Naive thymus-derived CD4-positive, alpha-beta T cell (primary cell): ENCODE data around the gene SLC4A7. TPM values are rescaled to one million over a fixed set of nuclear protein-coding genes. Genes with fewer than 3 reads are reported as not detected.

Experiments used
- ATAC-seq: fragments of 150-1000 bp; cut with Tn5 transposase; 2 replicates; pipeline ENCODE4 v1.10.0; 2021; ENCODE audit warnings: mild to moderate bottlenecking, moderate library complexity
- CTCF ChIA-PET: fragments of 350-600 bp; sonication (Branson Sonifier 250); formaldehyde crosslinking; loops from one replicate; lab custom pipeline; 2021; ENCODE audit warnings: antibody characterized with exemption; lab: Charles Lee
- POLR2A ChIA-PET: fragments of 350-600 bp; sonication (Branson Sonifier 250); formaldehyde crosslinking; loops from one replicate; lab custom pipeline; 2021; ENCODE audit warnings: antibody characterized with exemption, inconsistent platforms; lab: Charles Lee
- DNase-seq, 9 donors: peaks; one replicate each; pipeline versions ENCODE4 v3.0.0 to v3.0.0-alpha.2; 2020 to 2022; ENCODE audit warnings: mixed read lengths in 1 of 9
- H3K27ac ChIP-seq: one replicate; pipeline ENCODE4 v1.7.0; 2013; ENCODE audit warnings: mild to moderate bottlenecking, low read depth, low read length, moderate library complexity
- H3K27me3 ChIP-seq, 2 donors: one replicate each; pipeline ENCODE4 v1.7.0; 2013; ENCODE audit warnings: low read length in 2 of 2, mild to moderate bottlenecking in 2 of 2, moderate library complexity in 2 of 2; ENCODE audit not compliant: control insufficient read depth in 2 of 2, insufficient read depth in 2 of 2
- H3K36me3 ChIP-seq, 3 experiments: 1 replicate in 2 of 3; 2 replicates in 1 of 3; pipeline ENCODE4 v1.7.0; 2013; ENCODE audit warnings: low read length in 3 of 3, mild to moderate bottlenecking in 3 of 3, moderate library complexity in 1 of 3; ENCODE audit not compliant: insufficient read depth in 3 of 3, control insufficient read depth in 2 of 3
- H3K4me1 ChIP-seq, 2 donors: one replicate each; pipeline ENCODE4 v1.7.0; 2013; ENCODE audit warnings: low read length in 2 of 2, mild to moderate bottlenecking in 2 of 2, moderate library complexity in 1 of 2; ENCODE audit not compliant: control insufficient read depth in 2 of 2, insufficient read depth in 2 of 2
- H3K4me3 ChIP-seq: 2 replicates; pipeline ENCODE4 v1.7.0; 2013; ENCODE audit warnings: mild to moderate bottlenecking, low read length
- H3K9me3 ChIP-seq, 3 experiments: 1 replicate in 2 of 3; 2 replicates in 1 of 3; pipeline ENCODE4 v1.7.0; 2013; ENCODE audit warnings: low read length in 3 of 3; ENCODE audit not compliant: control insufficient read depth in 2 of 3
- H3K27ac Mint-ChIP-seq, 9 donors: one replicate each; pipeline ENCODE4 v1.8.0; 2020 to 2022; ENCODE audit warnings: mixed read lengths in 9 of 9, mild to moderate bottlenecking in 8 of 9, moderate library complexity in 5 of 9, inconsistent platforms in 2 of 9
- H3K27me3 Mint-ChIP-seq, 5 donors: one replicate each; pipeline ENCODE4 v1.8.0; 2021 to 2022; ENCODE audit warnings: mixed read lengths in 5 of 5, mild to moderate bottlenecking in 1 of 5
- H3K36me3 Mint-ChIP-seq, 5 donors: one replicate each; pipeline ENCODE4 v1.8.0; 2020 to 2022; ENCODE audit warnings: mixed read lengths in 5 of 5, mild to moderate bottlenecking in 3 of 5, inconsistent platforms in 1 of 5
- H3K4me1 Mint-ChIP-seq, 7 donors: one replicate each; pipeline ENCODE4 v1.8.0; 2020 to 2022; ENCODE audit warnings: mixed read lengths in 7 of 7, mild to moderate bottlenecking in 3 of 7, inconsistent platforms in 1 of 7
- H3K4me3 Mint-ChIP-seq, 10 donors: one replicate each; pipeline ENCODE4 v1.8.0; 2020 to 2022; ENCODE audit warnings: mild to moderate bottlenecking in 10 of 10, mixed read lengths in 10 of 10, moderate library complexity in 6 of 10, inconsistent platforms in 2 of 10
- H3K9me3 Mint-ChIP-seq, 11 donors: one replicate each; pipeline ENCODE4 v1.8.0; 2020 to 2022; ENCODE audit warnings: mixed read lengths in 11 of 11, mild to moderate bottlenecking in 4 of 11, inconsistent platforms in 1 of 11, moderate library complexity in 1 of 11
- intact Hi-C, 2 donors: fragments of 100-400 bp; cut with micrococcal nuclease; formaldehyde crosslinking; loops; one replicate each; pipeline ENCODE4 v1.15.1; 2023
- polyA plus RNA-seq, 2 donors: library from polyadenylated mRNA; unstranded; fragments of 300-500 nt; fragmentation: Illumina TruSeq; gene quantifications; one replicate each; pipeline ENCODE4 v1.2.3, GENCODE V29; 2021
- total RNA-seq, 6 experiments: library from RNA in 5 of 6; stranded (reverse) in 5 of 6; gene quantifications; 1 replicate in 5 of 6; 2 replicates in 1 of 6; pipeline ENCODE4 v1.2.3 and lab custom pipeline; 2021 to 2026

SLC4A7 gene
- total and polyA plus RNA-seq, 7 experiments from 2014 or later, result 9.3 to 69.1 (median 38.4) TPM

- Histone ChIP-seq H3K4me1 (peaks cover 29 to 34% of the 10 kb centered on the region in 2 donors), H3K27ac (peak overlapping the region; percentile 90), H3K27me3 (no peaks in the 10 kb centered on the region), H3K36me3 (peaks cover 0 to 5% (median 0%) of the 10 kb centered on the region in 3 experiments), H3K9me3 (no peaks in the 10 kb centered on the region), H3K4me3 (peak overlapping the region; percentile 96)
- Mint-ChIP-seq H3K36me3 (peaks cover 0 to 15% (median 0%) of the 10 kb centered on the region in 5 donors), H3K4me3 (peak overlapping the region; percentile 94 to 100 (median 99)), H3K4me1 (peaks cover 35 to 48% (median 45%) of the 10 kb centered on the region in 7 donors), H3K27ac (peak overlapping the region; percentile 90 to 99 (median 95)), H3K9me3 (no peaks in the 10 kb centered on the region), H3K27me3 (no peaks in the 10 kb centered on the region)
- DNase-seq, result peak; percentile 17 to 55 (median 42)
- no peak for ATAC-seq
- intact Hi-C loops, result loop anchor here (1.0 to 10.0 kb wide), 22 partner anchors 16 to 1819 kb away; partner anchors contain the start of genes CMC1 (in 2 of the 2), NEK10 (in 2 of the 2), EOMES (in 1 of the 2) and NGLY1 (in 1 of the 2)
- ChIA-PET CTCF (interaction anchor here (0.5 to 1.4 kb wide), 2 partner anchors 12 to 155 kb away, joined by 3 to 4 read pairs; no protein-coding TSS in a partner anchor), POLR2A (interaction anchor here (0.6 to 1.5 kb wide), 6 partner anchors 13 to 866 kb away, joined by 3 to 6 read pairs (median 4); partner anchors contain the start of gene AZI2)
Measured at GRCh38 chr3:27483117-27484014, 818 bp downstream of the SLC4A7 start.

DNA sequence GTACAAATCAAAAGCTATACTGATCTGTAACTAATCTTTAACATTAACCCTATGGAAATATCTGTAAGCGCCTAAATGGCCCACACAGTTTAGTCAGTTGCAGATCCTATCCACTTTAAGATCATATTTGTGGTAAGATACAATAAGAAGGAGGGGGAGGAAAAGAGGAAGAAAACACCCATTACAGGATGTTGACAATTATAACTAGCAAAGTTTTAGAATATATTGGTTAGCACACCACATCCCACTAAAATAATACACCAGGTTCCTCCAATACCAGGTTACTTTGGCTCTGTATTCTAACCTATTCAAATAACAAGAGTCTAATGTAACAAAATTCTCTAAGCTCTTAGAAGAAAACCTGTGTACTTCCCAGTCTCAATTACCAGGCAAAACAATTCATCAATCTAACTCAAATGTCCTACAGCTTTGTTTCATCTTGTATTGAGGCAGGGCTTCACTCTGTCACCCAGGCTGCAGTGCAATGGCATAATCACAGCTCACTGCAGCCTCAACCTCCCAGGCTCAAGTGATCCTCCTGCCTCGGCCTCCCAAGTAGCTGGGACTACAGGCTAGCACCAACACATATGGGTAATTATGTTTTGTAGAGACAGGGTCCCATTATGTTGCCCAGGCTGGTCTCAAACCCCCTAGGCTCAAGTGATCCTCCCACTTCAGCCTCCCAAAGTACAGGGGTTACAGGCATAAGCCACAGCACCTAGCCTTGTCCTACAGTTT is 4.2 kb downstream of the SLC4A7 start:
- intact Hi-C loops, result loop anchor here (1.0 to 10.0 kb wide), 9 partner anchors 25 to 1815 kb away; partner anchors contain the start of gene TOP2B (in 1 of the 2)
- Histone ChIP-seq H3K27ac (peak overlapping the region; percentile 40), H3K27me3 (no peaks in the 10 kb centered on the region), H3K4me1 (peaks cover 29 to 41% of the 10 kb centered on the region in 2 donors), H3K4me3 (peak overlapping the region; percentile 24), H3K36me3 (peaks cover 0 to 5% (median 0%) of the 10 kb centered on the region in 3 experiments), H3K9me3 (no peaks in the 10 kb centered on the region)
- ATAC-seq (no peak), DNase-seq (peak in 7 of 9 donors; percentile 11 to 60 (median 41))
- Mint-ChIP-seq H3K27me3 (no peaks in the 10 kb centered on the region), H3K4me3 (peak overlapping the region; percentile 67 to 100 (median 78)), H3K4me1 (peaks cover 44 to 78% (median 65%) of the 10 kb centered on the region in 7 donors), H3K9me3 (peaks cover 0 to 13% (median 4%) of the 10 kb centered on the region in 11 donors), H3K36me3 (peaks cover 7 to 34% (median 13%) of the 10 kb centered on the region in 5 donors), H3K27ac (peak overlapping the region; percentile 77 to 95 (median 88))
- POLR2A ChIA-PET, result interaction anchor here (0.5 to 1.5 kb wide), 4 partner anchors 12 to 869 kb away, joined by 3 to 5 read pairs (median 4); partner anchors contain the start of genes AZI2 and ZCWPW2
- CTCF ChIA-PET, result no interaction called here

- Histone ChIP-seq H3K4me3 (no peak overlapping the region), H3K36me3 (no peaks in the 10 kb centered on the region), H3K9me3 (no peaks in the 10 kb centered on the region), H3K27me3 (no peaks in the 10 kb centered on the region), H3K4me1 (peaks cover 0 to 8% of the 10 kb centered on the region in 2 donors), H3K27ac (no peak overlapping the region)
- ATAC-seq (no peak), DNase-seq (no peak)
- Mint-ChIP-seq H3K4me1 (peaks cover 19 to 73% (median 53%) of the 10 kb centered on the region in 7 donors), H3K27me3 (no peaks in the 10 kb centered on the region), H3K4me3 (no peak overlapping the region), H3K36me3 (peaks cover 4 to 25% (median 15%) of the 10 kb centered on the region in 5 donors), H3K9me3 (peaks cover 0 to 9% (median 4%) of the 10 kb centered on the region in 11 donors), H3K27ac (peak overlapping the region in 4 of 9 donors; percentile 1 to 79 (median 30))
- CTCF ChIA-PET, result interaction anchor here (0.6 to 2.1 kb wide), 3 partner anchors 10 to 114 kb away, joined by 3 to 5 read pairs (median 4); partner anchors contain the start of gene SLC4A7
- intact Hi-C loops, result no loop called here
- POLR2A ChIA-PET, result no interaction called here
Measured at GRCh38 chr3:27471923-27472550, 12.1 kb downstream of the SLC4A7 start.

GRCh38 chr3:27468283-27468886 is 15.8 kb downstream of the SLC4A7 start:
- DNase-seq (no peak), ATAC-seq (no peak)
- Mint-ChIP-seq H3K9me3 (no peaks in the 10 kb centered on the region), H3K4me3 (no peak overlapping the region), H3K27me3 (no peaks in the 10 kb centered on the region), H3K27ac (peak overlapping the region in 2 of 9 donors; percentile 23 to 52), H3K4me1 (peaks cover 6 to 42% (median 24%) of the 10 kb centered on the region in 7 donors), H3K36me3 (peaks cover 0 to 16% (median 0%) of the 10 kb centered on the region in 5 donors)
- CTCF ChIA-PET, result interaction anchor here (0.6 to 1.9 kb wide), 10 partner anchors 10 to 858 kb away, joined by 3 to 11 read pairs (median 6); no protein-coding TSS in a partner anchor
- Histone ChIP-seq H3K36me3 (no peaks in the 10 kb centered on the region), H3K27ac (no peak overlapping the region), H3K4me3 (no peak overlapping the region), H3K9me3 (no peaks in the 10 kb centered on the region), H3K27me3 (no peaks in the 10 kb centered on the region), H3K4me1 (no peaks in the 10 kb centered on the region)
- intact Hi-C loops, result no loop called here
- POLR2A ChIA-PET, result interaction anchor here (0.7 to 1.4 kb wide), 3 partner anchors 11 to 16 kb away, joined by 3 to 5 read pairs (median 3); partner anchors contain the start of gene SLC4A7

- peaks cover 0 to 2% (median 0%) of the 10 kb centered on the region in 11 donors for H3K9me3 Mint-ChIP-seq
Measured at GRCh38 chr3:27467545-27467944, 16.6 kb downstream of the SLC4A7 start.

More at GRCh38 chr3:27467545-27467944, 16.6 kb downstream of the SLC4A7 start:
- ChIA-PET CTCF (interaction anchor here (0.6 to 1.9 kb wide), 14 partner anchors 9 to 336 kb away, joined by 3 to 11 read pairs (median 4); no protein-coding TSS in a partner anchor), POLR2A (interaction anchor here (0.6 to 1.4 kb wide), 6 partner anchors 10 to 51 kb away, joined by 3 to 6 read pairs (median 4); partner anchors contain the start of gene SLC4A7)
- Histone ChIP-seq H3K27ac (no peak overlapping the region), H3K4me1 (no peaks in the 10 kb centered on the region), H3K9me3 (no peaks in the 10 kb centered on the region), H3K27me3 (no peaks in the 10 kb centered on the region), H3K36me3 (no peaks in the 10 kb centered on the region), H3K4me3 (no peak overlapping the region)
- H3K36me3 Mint-ChIP-seq, result peaks cover 0 to 18% (median 4%) of the 10 kb centered on the region in 5 donors
- DNase-seq (peak in 7 of 9 donors; percentile 13 to 57 (median 38)), ATAC-seq (peak; percentile 95)
- no peaks in the 10 kb centered on the region for H3K27me3 Mint-ChIP-seq
- intact Hi-C loops, result loop anchor here (1.0 to 2.0 kb wide), 7 partner anchors 17 to 333 kb away; partner anchors contain the start of gene SLC4A7 (in 2 of the 2)
- peaks cover 6 to 38% (median 27%) of the 10 kb centered on the region in 7 donors for H3K4me1 Mint-ChIP-seq
- peak overlapping the region in 5 of 10 donors; percentile 4 to 42 (median 36) for H3K4me3 Mint-ChIP-seq
- peak overlapping the region in 5 of 9 donors; percentile 1 to 61 (median 26) for H3K27ac Mint-ChIP-seq
